Stimulated activated naive CD8-positive, alpha-beta T cell treated with anti-CD3 and anti-CD28 coated beads, Interleukin-15, amount 100 ng/mL, for 72 hours (primary cell): ENCODE data around the gene USP17L18.
"Not testable (repeated sequence)": the region's sequence is repeated elsewhere in the genome, so short reads cannot be mapped to it uniquely, and the experiment has no call there.

ENCODE experiments used
- ATAC-seq: fragments of 150-1000 bp; cut with Tn5 transposase; 2 replicates; pipeline ENCODE4 v1.10.0; 2021; ENCODE audit warnings: mild to moderate bottlenecking, moderate library complexity
- DNase-seq, 2 donors: peaks; one replicate each; pipeline ENCODE4 v3.0.0; 2021 to 2022
- H3K27ac Mint-ChIP-seq, 2 donors: one replicate each; pipeline ENCODE4 v1.8.0; 2022; ENCODE audit warnings: mild to moderate bottlenecking in 2 of 2, mixed read lengths in 2 of 2, moderate library complexity in 2 of 2
- H3K27me3 Mint-ChIP-seq: one replicate; pipeline ENCODE4 v1.8.0; 2022; ENCODE audit warnings: mixed read lengths
- H3K4me1 Mint-ChIP-seq: one replicate; pipeline ENCODE4 v1.8.0; 2022; ENCODE audit warnings: mild to moderate bottlenecking, mixed read lengths
- H3K4me3 Mint-ChIP-seq, 2 donors: one replicate each; pipeline ENCODE4 v1.8.0; 2022; ENCODE audit warnings: mild to moderate bottlenecking in 2 of 2, mixed read lengths in 2 of 2, moderate library complexity in 1 of 2
- H3K9me3 Mint-ChIP-seq, 2 donors: one replicate each; pipeline ENCODE4 v1.8.0; 2022; ENCODE audit warnings: mixed read lengths in 2 of 2

Gene USP17L18, protein sequence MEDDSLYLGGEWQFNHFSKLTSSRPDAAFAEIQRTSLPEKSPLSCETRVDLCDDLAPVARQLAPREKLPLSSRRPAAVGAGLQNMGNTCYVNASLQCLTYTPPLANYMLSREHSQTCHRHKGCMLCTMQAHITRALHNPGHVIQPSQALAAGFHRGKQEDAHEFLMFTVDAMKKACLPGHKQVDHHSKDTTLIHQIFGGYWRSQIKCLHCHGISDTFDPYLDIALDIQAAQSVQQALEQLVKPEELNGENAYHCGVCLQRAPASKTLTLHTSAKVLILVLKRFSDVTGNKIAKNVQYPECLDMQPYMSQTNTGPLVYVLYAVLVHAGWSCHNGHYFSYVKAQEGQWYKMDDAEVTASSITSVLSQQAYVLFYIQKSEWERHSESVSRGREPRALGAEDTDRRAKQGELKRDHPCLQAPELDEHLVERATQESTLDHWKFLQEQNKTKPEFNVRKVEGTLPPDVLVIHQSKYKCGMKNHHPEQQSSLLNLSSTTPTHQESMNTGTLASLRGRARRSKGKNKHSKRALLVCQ

DNA sequence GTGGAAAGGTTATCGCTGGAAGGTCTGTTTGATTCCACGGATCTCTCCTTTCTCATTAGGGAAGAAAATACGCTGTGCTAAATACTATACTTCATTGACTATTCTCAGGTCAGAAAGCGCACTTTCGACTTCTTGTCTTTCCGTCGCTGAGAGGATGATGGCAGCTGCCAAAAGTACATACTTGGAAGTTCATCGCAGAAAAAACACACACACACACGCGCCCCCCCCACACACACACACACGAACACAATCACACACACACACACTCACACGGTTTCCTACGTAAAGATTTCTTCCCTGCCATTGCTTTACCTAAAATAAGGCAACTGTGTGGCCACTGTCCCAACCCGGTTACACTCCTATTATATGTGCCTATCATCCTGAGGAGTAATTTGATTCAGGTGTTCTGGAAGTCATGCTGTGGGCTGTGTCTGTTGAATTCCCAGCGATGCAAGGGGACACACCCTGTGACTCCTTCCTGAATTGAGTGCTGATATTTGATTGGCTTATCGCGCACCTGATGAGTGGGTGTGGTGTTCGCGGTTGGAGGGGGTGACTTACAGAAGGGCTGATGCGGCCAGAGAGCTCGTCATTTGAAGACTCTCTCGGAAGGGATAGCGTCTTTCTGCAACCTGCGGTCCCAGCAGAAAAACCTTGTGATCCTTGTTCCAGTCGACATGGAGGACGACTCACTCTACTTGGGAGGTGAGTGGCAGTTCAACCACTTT, at the start of gene USP17L18:
TSS of gene USP17L18 (plus strand) at position 678 of the 728 bp plus-strand sequence. CDS start at position 678, 0 bp downstream.
- ATAC-seq, H3K27ac Mint-ChIP-seq, DNase-seq, H3K4me1 Mint-ChIP-seq, H3K9me3 Mint-ChIP-seq, H3K27me3 Mint-ChIP-seq, H3K4me3 Mint-ChIP-seq: not testable (repeated sequence)

DNA sequence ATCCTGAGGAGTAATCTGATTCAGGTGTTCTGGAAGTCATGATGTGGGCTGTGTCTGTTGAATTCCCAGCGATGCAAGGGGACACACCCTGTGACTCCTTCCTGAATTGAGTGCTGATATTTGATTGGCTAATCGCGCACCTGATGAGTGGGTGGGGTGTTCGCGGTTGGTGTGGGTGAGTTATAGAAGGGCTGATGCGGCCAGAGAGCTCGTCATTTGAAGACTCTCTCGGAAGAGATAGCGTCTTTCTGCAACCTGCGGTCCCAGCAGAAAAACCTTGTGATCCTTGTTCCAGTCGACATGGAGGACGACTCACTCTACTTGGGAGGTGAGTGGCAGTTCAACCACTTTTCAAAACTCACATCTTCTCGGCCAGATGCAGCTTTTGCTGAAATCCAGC, 38.1 kb upstream of the USP17L18 start, which contains the start of gene USP17L10:
TSS of gene USP17L10 (plus strand) at position 301 of the 400 bp plus-strand sequence. CDS start at position 301, 0 bp downstream.
- H3K4me3 Mint-ChIP-seq, DNase-seq, H3K27me3 Mint-ChIP-seq, H3K27ac Mint-ChIP-seq, H3K4me1 Mint-ChIP-seq, ATAC-seq, H3K9me3 Mint-ChIP-seq: not testable (repeated sequence)

DNA sequence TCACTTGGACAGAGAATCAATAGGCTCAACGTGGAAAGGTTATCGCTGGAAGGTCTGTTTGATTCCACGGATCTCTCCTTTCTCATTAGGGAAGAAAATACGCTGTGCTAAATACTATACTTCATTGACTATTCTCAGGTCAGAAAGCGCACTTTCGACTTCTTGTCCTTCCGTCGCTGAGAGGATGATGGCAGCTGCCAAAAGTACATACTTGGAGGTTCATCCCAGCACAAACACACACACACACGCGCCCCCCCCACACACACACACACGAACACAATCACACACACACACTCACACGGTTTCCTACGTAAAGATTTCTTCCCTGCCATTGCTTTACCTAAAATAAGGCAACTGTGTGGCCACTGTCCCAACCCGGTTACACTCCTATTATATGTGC, 33.7 kb upstream of the USP17L18 start:
- not testable (repeated sequence) for ATAC-seq, H3K9me3 Mint-ChIP-seq, H3K27me3 Mint-ChIP-seq, H3K4me1 Mint-ChIP-seq, H3K27ac Mint-ChIP-seq, H3K4me3 Mint-ChIP-seq
- peak in 1 of 2 donors; percentile 6 for DNase-seq

- not testable (repeated sequence) for H3K9me3 Mint-ChIP-seq, H3K4me3 Mint-ChIP-seq, DNase-seq, ATAC-seq, H3K27me3 Mint-ChIP-seq, H3K4me1 Mint-ChIP-seq, H3K27ac Mint-ChIP-seq
Observed at GRCh38 chr4:9215105-9215504, 33.3 kb upstream of the USP17L18 start, which contains the start of gene USP17L11. Gene USP17L11, plus strand, starts transcription at chr4:9215405. Its CDS starts 0 bp downstream, at chr4:9215405.

DNA sequence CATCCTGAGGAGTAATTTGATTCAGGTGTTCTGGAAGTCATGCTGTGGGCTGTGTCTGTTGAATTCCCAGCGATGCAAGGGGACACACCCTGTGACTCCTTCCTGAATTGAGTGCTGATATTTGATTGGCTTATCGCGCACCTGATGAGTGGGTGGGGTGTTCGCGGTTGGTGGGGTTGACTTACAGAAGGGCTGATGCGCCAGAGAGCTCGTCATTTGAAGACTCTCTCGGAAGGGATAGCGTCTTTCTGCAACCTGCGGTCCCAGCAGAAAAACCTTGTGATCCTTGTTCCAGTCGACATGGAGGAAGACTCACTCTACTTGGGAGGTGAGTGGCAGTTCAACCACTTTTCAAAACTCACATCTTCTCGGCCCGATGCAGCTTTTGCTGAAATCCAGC, 28.6 kb upstream of the USP17L18 start, which contains the start of gene USP17L12:
TSS of gene USP17L12 (plus strand) at position 301 of the 400 bp plus-strand sequence. CDS start at position 301, 0 bp downstream.
- ATAC-seq, H3K27me3 Mint-ChIP-seq, H3K4me1 Mint-ChIP-seq: not testable (repeated sequence)

GRCh38 chr4:9224596-9224995, 23.8 kb upstream of the USP17L18 start, which contains the start of gene USP17L13:
Gene USP17L13, plus strand, starts transcription at chr4:9224896. Its CDS starts 0 bp downstream, at chr4:9224896.
- not testable (repeated sequence) for H3K27me3 Mint-ChIP-seq, H3K27ac Mint-ChIP-seq, H3K9me3 Mint-ChIP-seq, DNase-seq, H3K4me3 Mint-ChIP-seq, ATAC-seq, H3K4me1 Mint-ChIP-seq

More for the DNA sequence above, 28.6 kb upstream of the USP17L18 start, which contains the start of gene USP17L12:
- H3K9me3 Mint-ChIP-seq, H3K4me3 Mint-ChIP-seq, H3K27ac Mint-ChIP-seq, DNase-seq: not testable (repeated sequence)

DNA sequence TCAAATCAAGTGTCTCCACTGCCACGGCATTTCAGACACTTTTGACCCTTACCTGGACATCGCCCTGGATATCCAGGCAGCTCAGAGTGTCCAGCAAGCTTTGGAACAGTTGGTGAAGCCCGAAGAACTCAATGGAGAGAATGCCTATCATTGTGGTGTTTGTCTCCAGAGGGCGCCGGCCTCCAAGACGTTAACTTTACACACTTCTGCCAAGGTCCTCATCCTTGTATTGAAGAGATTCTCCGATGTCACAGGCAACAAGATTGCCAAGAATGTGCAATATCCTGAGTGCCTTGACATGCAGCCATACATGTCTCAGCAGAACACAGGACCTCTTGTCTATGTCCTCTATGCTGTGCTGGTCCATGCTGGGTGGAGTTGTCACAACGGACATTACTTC, 18.2 kb upstream of the USP17L18 start:
- H3K27me3 Mint-ChIP-seq, DNase-seq, H3K4me1 Mint-ChIP-seq, H3K9me3 Mint-ChIP-seq, ATAC-seq, H3K4me3 Mint-ChIP-seq, H3K27ac Mint-ChIP-seq: not testable (repeated sequence)

DNA sequence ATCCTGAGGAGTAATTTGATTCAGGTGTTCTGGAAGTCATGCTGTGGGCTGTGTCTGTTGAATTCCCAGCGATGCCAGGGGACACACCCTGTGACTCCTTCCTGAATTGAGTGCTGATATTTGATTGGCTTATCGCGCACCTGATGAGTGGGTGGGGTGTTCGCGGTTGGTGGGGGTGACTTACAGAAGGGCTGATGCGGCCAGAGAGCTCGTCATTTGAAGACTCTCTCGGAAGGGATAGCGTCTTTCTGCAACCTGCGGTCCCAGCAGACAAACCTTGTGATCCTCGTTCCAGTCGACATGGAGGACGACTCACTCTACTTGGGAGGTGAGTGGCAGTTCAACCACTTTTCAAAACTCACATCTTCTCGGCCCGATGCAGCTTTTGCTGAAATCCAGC, 14.3 kb upstream of the USP17L18 start, which contains the start of gene USP17L15:
TSS of gene USP17L15 (plus strand) at position 301 of the 400 bp plus-strand sequence. CDS start at position 301, 0 bp downstream.
- not testable (repeated sequence) for ATAC-seq, H3K9me3 Mint-ChIP-seq, H3K4me3 Mint-ChIP-seq, DNase-seq, H3K4me1 Mint-ChIP-seq, H3K27ac Mint-ChIP-seq, H3K27me3 Mint-ChIP-seq

- H3K4me1 Mint-ChIP-seq, H3K27me3 Mint-ChIP-seq, H3K27ac Mint-ChIP-seq, ATAC-seq, H3K4me3 Mint-ChIP-seq, DNase-seq, H3K9me3 Mint-ChIP-seq: not testable (repeated sequence)
Observed at GRCh38 chr4:9238461-9238860, 10.0 kb upstream of the USP17L18 start.

GRCh38 chr4:9243579-9243978, 4.9 kb upstream of the USP17L18 start, which contains the start of gene USP17L17:
Gene USP17L17, plus strand, starts transcription at chr4:9243879. Its CDS starts 0 bp downstream, at chr4:9243879.
- H3K27ac Mint-ChIP-seq, H3K4me3 Mint-ChIP-seq, ATAC-seq, H3K27me3 Mint-ChIP-seq, DNase-seq, H3K4me1 Mint-ChIP-seq, H3K9me3 Mint-ChIP-seq: not testable (repeated sequence)

GRCh38 chr4:9253078-9253477, 4.6 kb downstream of the USP17L18 start, which contains the start of gene USP17L19:
Gene USP17L19, plus strand, starts transcription at chr4:9253378. Its CDS starts 0 bp downstream, at chr4:9253378.
- H3K27me3 Mint-ChIP-seq, H3K4me1 Mint-ChIP-seq, H3K27ac Mint-ChIP-seq, ATAC-seq, DNase-seq, H3K4me3 Mint-ChIP-seq, H3K9me3 Mint-ChIP-seq: not testable (repeated sequence)

GRCh38 chr4:9257824-9258223, 9.4 kb downstream of the USP17L18 start, which contains the start of gene USP17L20:
Gene USP17L20, plus strand, starts transcription at chr4:9258124. Its CDS starts 0 bp downstream, at chr4:9258124.
- not testable (repeated sequence) for H3K27me3 Mint-ChIP-seq, ATAC-seq, DNase-seq, H3K4me1 Mint-ChIP-seq, H3K9me3 Mint-ChIP-seq, H3K4me3 Mint-ChIP-seq, H3K27ac Mint-ChIP-seq

DNA sequence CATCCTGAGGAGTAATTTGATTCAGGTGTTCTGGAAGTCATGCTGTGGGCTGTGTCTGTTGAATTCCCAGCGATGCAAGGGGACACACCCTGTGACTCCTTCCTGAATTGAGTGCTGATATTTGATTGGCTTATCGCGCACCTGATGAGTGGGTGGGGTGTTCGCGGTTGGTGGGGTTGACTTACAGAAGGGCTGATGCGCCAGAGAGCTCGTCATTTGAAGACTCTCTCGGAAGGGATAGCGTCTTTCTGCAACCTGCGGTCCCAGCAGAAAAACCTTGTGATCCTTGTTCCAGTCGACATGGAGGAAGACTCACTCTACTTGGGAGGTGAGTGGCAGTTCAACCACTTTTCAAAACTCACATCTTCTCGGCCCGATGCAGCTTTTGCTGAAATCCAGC, 14.1 kb downstream of the USP17L18 start, which contains the start of gene USP17L21:
TSS of gene USP17L21 (plus strand) at position 301 of the 400 bp plus-strand sequence. CDS start at position 301, 0 bp downstream.
- H3K9me3 Mint-ChIP-seq, DNase-seq, H3K4me3 Mint-ChIP-seq, H3K4me1 Mint-ChIP-seq, H3K27ac Mint-ChIP-seq, ATAC-seq, H3K27me3 Mint-ChIP-seq: not testable (repeated sequence)

- not testable (repeated sequence) for H3K27ac Mint-ChIP-seq, H3K4me1 Mint-ChIP-seq, ATAC-seq, H3K27me3 Mint-ChIP-seq, H3K9me3 Mint-ChIP-seq, DNase-seq, H3K4me3 Mint-ChIP-seq
Observed at GRCh38 chr4:9267319-9267718, 18.9 kb downstream of the USP17L18 start, which contains the start of gene USP17L22. Gene USP17L22, plus strand, starts transcription at chr4:9267619. Its CDS starts 0 bp downstream, at chr4:9267619.

DNA sequence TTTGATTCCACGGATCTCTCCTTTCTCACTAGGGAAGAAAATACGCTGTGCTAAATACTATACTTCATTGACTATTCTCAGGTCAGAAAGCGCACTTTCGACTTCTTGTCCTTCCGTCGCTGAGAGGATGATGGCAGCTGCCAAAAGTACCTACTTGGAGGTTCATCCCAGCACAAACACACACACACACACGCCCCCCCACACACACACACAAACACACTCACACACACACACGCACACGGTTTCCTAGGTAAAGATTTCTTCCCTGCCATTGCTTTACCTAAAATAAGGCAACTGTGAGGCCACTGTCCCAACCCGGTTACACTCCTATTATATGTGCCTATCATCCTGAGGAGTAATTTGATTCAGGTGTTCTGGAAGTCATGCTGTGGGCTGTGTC, 23.3 kb downstream of the USP17L18 start:
- not testable (repeated sequence) for H3K27ac Mint-ChIP-seq, ATAC-seq, H3K27me3 Mint-ChIP-seq, H3K4me1 Mint-ChIP-seq, H3K9me3 Mint-ChIP-seq, H3K4me3 Mint-ChIP-seq
- peak; percentile 5 to 9 for DNase-seq
